ENCODE data around the gene PITPNM3.
A peak's percentile ranks its signal among the peaks of the same experiment; 100 is the strongest.
"Not testable (repeated sequence)": the region's sequence is repeated elsewhere in the genome, so short reads cannot be mapped to it uniquely, and the experiment has no call there.

Gene PITPNM3

DNA sequence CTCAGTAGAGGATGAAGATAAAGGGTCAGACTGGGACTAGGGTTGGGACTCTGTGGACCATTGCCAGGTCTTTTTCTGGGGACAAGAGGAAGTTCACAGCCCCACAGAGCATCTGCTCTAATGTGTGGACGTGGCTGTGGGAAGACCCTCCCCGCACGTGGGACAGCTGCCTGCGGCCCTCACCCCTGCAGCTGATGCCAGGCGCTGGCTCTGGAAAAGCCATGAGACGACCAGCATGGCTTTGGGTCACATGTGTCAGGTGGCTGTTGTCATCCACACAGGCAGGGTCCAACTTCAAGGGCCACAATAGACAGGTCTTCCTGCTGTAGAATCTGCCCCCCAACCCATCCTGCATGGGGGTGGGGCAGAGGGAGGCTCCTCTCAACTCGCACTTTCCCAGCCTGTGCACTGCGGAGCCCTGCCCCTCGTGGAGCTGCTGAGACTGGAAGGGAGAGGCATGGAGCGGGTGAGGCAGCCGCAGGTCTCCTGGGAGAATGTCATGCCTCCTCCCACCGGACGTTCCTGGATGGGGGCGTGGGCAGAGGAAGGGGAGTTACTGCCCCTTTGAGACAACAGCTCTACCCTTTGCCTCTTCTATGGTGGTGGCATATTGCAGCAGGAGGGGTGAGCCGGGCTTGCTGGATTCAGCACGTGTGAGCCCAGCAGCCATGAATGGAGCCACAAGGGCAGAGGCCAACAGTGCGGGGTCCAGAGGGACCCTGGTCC, 58.7 kb downstream of the PITPNM3 start:
- no peak for DNase-seq

- DNase-seq = peak; percentile 13
Observed at GRCh38 chr17:6496640-6497441, 59.5 kb downstream of the PITPNM3 start.

DNA sequence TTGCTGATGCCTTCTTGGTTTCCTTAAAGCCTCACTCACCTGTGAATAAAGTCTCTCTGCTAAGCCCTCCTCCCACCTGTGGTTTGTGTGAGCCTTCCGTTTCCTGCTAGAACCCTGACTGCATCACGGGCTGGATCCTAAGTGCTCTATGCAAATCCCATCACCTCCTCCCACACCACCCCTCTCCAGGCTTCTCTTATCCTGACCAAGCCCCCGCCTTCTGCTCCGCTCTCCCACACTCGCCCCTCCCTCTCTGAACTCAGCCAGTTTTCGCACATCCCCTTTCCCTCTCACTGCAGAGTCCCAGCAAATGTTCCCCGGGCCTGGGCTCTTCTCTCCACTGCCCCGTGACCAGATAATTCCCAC, 60.3 kb downstream of the PITPNM3 start:
- DNase-seq = peak; percentile 33

DNA sequence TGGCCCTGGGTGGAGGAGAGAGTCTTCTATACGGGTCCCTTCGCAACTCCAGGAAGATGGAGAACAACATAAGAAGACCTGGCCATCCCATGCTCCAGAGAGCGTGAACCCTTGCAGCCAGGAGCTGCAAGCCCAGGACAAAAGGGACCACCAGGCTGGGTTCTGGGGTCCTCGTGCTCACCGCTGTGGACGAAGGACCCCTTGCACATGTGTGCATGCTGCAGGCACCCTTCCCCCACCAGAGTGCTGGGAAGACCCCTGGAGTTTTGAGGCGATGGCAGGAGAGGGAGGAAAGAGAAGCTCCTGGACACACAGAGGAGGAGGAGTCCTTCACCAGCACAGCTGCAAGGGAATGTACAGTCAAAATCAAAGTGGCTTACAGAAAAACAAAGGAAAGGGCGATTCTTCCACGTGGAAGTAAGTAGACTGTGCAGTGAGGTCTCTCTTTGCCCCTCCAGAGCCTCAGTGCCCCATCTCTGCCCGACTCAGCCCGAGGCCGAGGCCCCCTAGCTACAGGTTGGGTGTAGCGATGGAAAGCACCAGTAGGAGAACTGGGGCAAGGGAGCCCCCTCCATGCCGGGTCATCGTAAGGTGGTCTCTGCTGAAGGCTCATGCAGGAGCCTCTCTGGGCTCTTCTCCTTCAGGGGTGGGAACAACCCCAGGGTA, 60.8 kb downstream of the PITPNM3 start:
- no peak for DNase-seq

- DNase-seq = no peak
Observed at GRCh38 chr17:6494239-6494941, 62.0 kb downstream of the PITPNM3 start.

GRCh38 chr17:6492892-6493674, 63.3 kb downstream of the PITPNM3 start:
- DNase-seq = no peak

GRCh38 chr17:6491071-6491700, 65.2 kb downstream of the PITPNM3 start:
- no peak for DNase-seq

- DNase-seq = no peak
Observed at GRCh38 chr17:6489016-6489550, 67.3 kb downstream of the PITPNM3 start.

DNA sequence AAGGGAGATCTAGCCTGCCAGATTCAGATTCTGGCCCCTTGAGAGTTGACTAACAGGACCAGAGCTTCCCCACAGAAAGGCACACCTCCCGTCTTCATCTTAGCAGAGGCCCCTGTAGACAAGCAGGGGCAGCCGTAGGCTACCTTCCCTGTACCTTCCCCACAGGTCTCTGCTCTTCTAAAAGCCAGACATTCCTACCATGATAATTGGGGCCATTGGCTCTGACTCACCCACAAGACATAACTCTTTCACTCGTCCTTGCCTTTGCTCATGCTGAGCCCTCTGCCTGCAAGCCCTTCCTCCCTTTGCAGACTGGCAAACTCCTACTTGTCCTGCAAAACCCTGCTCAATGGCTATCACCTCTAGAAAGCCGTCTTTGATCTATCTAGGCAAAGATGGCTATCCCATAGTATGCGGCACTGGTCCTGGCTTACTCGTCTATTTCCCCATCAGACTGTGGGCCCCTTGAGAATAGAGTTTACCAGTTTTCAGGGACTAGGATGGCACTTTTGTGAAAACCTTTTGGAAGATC, 68.3 kb downstream of the PITPNM3 start:
- no peak for DNase-seq

- no peak for DNase-seq
Observed at GRCh38 chr17:6487251-6488007, 68.9 kb downstream of the PITPNM3 start.

DNA sequence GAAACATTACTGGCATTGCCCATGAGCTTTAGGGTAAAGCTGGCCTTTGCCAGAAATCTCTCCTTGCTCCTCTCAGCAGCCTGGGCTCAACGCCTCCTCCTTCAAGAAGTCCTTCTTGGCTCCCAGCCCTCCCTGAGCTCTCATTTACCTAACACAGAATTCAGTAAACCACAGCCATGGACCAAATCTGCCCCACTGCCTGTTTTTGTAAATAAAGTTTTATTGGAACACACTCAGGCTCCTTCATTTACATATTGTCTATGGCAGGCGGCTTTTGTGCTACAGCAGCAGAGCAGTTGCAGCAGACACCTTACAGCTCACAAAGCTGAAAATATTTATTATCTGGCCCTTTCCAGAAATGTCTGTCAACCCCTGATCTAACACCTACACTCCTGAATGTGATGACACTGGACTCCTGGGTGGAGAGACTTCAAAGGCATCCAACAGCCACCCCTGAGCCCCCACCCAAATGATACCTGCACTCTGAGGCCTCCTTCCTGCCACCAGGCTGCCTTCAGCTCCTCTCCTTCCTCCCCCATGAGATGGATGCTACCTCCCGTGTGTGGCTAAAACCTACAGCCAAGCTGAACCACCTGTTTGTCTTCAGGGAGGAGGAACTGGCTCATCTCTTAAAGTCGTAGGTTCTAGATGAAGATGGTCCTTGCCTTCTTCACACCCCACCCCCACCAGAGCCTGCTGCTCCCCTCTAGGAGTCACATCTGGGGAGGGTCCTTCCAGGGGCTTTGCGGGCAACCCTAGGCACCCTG, 70.5 kb downstream of the PITPNM3 start:
- DNase-seq = no peak

- no peak for DNase-seq
Observed at GRCh38 chr17:6483507-6483906, 72.8 kb downstream of the PITPNM3 start.

GRCh38 chr17:6482796-6483195, 73.6 kb downstream of the PITPNM3 start:
- DNase-seq = not testable (repeated sequence)

DNA sequence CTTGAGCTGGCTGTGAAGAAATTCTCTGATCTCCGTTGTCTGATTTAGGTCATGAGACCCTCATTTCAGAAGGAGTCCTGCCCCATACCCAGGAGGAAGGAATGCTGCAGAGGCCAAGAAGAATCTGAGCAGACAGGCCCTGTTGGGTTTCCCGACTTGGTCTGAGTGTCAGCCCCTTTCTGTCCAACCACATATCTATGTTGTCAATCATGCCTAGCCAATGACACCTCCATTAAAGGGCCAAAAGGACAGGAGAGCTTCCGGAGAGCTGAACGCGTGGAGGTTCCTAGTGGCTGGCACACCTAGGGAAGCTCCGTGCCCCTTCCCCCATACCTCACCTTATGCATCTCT, 74.3 kb downstream of the PITPNM3 start:
- DNase-seq = no peak

DNA sequence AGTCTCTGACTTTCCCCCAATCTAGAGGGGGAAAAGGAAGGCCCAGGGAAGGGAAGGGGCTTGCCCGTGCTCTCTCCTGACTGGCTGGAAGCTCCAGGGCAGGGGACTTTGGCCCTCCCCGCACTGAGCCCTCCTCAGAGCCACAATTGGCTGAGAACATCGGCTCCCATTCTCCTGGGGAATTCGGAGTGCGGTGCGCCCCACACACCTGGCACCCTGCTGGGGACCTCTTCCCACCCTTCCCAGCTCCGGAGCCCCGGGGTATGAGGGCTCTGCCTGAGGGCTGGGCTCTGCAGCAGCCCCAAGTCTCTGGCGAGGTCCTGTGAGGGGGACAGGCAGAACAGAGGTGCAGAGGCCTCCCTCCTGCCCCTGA, 76.1 kb downstream of the PITPNM3 start:
- DNase-seq = no peak

DNA sequence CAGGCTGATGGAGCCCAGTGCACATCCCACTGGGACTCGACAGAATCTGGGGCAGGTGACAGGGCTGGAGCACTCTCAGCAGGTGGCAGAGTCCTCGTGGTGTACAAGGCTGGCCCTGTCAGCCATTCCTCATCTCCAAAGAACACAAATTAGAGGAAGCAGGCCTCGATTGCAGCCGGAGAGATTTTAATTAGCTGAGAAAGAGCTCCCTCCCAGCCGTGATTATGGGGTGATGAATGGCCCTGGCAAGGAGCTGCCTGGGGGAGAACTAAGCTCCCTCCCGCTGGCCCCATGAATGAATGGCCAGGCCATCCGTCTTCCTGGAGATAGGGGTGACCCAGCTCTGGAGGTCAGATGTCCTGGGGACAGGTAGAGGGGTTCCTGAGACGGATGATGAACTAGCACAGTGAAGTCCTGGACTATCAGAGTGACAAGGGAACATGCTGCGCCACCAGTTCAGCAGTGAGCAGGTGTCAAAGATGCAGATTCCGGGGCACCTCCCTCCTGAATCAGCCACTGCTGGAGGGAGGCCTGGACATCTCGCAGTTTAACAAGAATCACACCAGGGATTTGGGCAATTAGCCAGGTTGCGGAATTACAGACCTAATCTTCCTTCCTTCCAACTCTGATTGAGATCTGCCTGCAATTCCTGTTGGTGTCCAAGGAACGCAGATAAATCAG, 76.6 kb downstream of the PITPNM3 start:
- DNase-seq = no peak

- DNase-seq = no peak
Observed at GRCh38 chr17:6478486-6478885, 77.9 kb downstream of the PITPNM3 start.

DNA sequence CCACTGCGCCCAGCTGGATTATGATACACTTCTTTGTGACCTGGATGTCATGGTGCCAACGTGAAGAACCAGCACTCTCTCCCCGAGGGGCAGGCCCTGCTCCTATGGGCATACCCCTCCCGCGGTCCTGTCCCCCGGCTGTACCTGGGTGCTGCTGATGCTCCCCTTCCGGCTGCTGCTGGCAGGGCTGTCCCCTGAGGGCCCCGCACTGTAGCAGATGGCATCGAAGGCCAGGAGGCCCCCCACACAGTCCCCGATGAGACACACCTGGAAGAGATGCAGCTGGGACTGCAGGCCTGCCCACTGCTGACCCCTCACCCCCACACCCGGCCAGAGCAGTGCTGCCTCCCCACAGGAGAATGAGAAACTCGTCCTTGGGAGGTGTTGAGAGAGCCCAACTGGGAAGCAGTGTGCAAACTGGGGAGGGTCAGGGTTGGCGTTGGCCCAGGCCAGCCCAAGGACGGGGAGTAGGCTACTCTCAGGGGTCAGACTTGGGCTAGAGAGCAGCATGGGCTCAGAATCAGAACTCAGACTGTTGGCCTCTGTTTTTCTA, 78.4 kb downstream of the PITPNM3 start:
- DNase-seq = no peak

DNA sequence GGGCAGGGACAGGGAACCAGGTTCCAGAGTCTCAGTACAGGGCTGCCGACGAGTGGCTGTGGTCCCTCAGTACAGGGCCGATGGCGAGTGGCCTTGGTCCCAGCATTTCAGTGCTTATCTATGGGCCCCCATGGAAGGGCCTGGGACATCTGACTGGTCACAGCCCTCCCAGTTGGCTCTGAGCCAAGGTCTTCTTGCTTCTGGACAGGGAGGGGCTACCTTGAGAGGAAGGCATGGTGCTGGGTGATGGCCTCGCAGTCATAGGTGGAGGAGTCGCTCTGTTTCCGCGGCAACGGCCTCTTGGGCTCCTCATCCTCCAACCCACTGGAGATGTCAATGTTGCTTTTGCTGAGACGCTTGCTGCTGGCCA, 79.6 kb downstream of the PITPNM3 start:
- DNase-seq = no peak

Data from suppressor macrophage treated with lipopolysaccharide for 4 hours (primary cell).